Measurements from ENCODE around the gene ELOB. TPM values are rescaled to one million over a fixed set of nuclear protein-coding genes. Genes with fewer than 3 reads are reported as not detected.

The ELOB gene
- total RNA-seq, 2 donors from 2014 or later: 158 to 208 TPM

GRCh38 chr16:2817340-2818271 lies 40.5 kb upstream of the ELOB start:
- Mint-ChIP-seq H3K4me3 (no peak overlapping the region), H3K27ac (no peak overlapping the region), H3K9me3 (no peaks in the 10 kb centered on the region), H3K4me1 (ENCODE audit: low read depth) (no peaks in the 10 kb centered on the region), H3K36me3 (ENCODE audit: insufficient read depth in 2 of 2) (no peaks in the 10 kb centered on the region), H3K27me3 (ENCODE audit: low read depth) (no peaks in the 10 kb centered on the region)
- ATAC-seq (replicated peaks in 1 of 2): no peak
- DNase-seq: no peak

- H3K4me3 Mint-ChIP-seq: peak within 1 kb of the TSS; percentile 16 to 52
- H3K27me3 Mint-ChIP-seq (ENCODE audit: low read depth): no peaks in the 10 kb centered on the region
- H3K4me1 Mint-ChIP-seq (ENCODE audit: low read depth): no peaks in the 10 kb centered on the region
- ATAC-seq (replicated peaks in 1 of 2): peak; percentile 71 to 72
- H3K9me3 Mint-ChIP-seq: no peaks in the 10 kb centered on the region
- H3K36me3 Mint-ChIP-seq (ENCODE audit: insufficient read depth in 2 of 2): no peaks in the 10 kb centered on the region
- DNase-seq: peak; percentile 27 to 40
- H3K27ac Mint-ChIP-seq: no peak within 1 kb of the TSS
Observed at GRCh38 chr16:2816751-2817339, 39.8 kb upstream of the ELOB start, which contains the start of gene PRSS21. PRSS21 (plus strand) TSS chr16:2817237; CDS start chr16:2817269, 32 bp downstream.

- H3K4me3 Mint-ChIP-seq: no peak overlapping the region
- no peaks in the 10 kb centered on the region for H3K27me3 Mint-ChIP-seq (ENCODE audit: low read depth)
- no peak overlapping the region for H3K27ac Mint-ChIP-seq
- DNase-seq (no peak), ATAC-seq (replicated peaks in 1 of 2) (no peak)
- no peaks in the 10 kb centered on the region for H3K9me3 Mint-ChIP-seq
- no peaks in the 10 kb centered on the region for H3K36me3 Mint-ChIP-seq (ENCODE audit: insufficient read depth in 2 of 2)
- H3K4me1 Mint-ChIP-seq (ENCODE audit: low read depth): no peaks in the 10 kb centered on the region
Observed at GRCh38 chr16:2815299-2815771, 38.3 kb upstream of the ELOB start.

GRCh38 chr16:2814551-2815298 lies 37.6 kb upstream of the ELOB start:
- no peaks in the 10 kb centered on the region for H3K36me3 Mint-ChIP-seq (ENCODE audit: insufficient read depth in 2 of 2)
- DNase-seq (no peak), ATAC-seq (replicated peaks in 1 of 2) (no peak)
- H3K4me1 Mint-ChIP-seq (ENCODE audit: low read depth): no peaks in the 10 kb centered on the region
- H3K27ac Mint-ChIP-seq: no peak overlapping the region
- no peak overlapping the region for H3K4me3 Mint-ChIP-seq
- no peaks in the 10 kb centered on the region for H3K27me3 Mint-ChIP-seq (ENCODE audit: low read depth)
- no peaks in the 10 kb centered on the region for H3K9me3 Mint-ChIP-seq

- H3K36me3 Mint-ChIP-seq (ENCODE audit: insufficient read depth in 2 of 2): no peaks in the 10 kb centered on the region
- no peak for ATAC-seq (replicated peaks in 1 of 2)
- H3K4me3 Mint-ChIP-seq: no peak overlapping the region
- H3K4me1 Mint-ChIP-seq (ENCODE audit: low read depth): no peaks in the 10 kb centered on the region
- H3K9me3 Mint-ChIP-seq: peaks cover 0 to 3% of the 10 kb centered on the region in 2 donors
- H3K27ac Mint-ChIP-seq: no peak overlapping the region
- DNase-seq: no peak
- H3K27me3 Mint-ChIP-seq (ENCODE audit: low read depth): peaks cover 7% of the 10 kb centered on the region
Observed at GRCh38 chr16:2813771-2814221, 36.7 kb upstream of the ELOB start.

- Mint-ChIP-seq H3K36me3 (ENCODE audit: insufficient read depth in 2 of 2) (no peaks in the 10 kb centered on the region), H3K4me3 (no peak overlapping the region), H3K27ac (no peak overlapping the region), H3K27me3 (ENCODE audit: low read depth) (peaks cover 20% of the 10 kb centered on the region), H3K4me1 (ENCODE audit: low read depth) (no peaks in the 10 kb centered on the region), H3K9me3 (peaks cover 0 to 3% of the 10 kb centered on the region in 2 donors)
- DNase-seq (no peak), ATAC-seq (replicated peaks in 1 of 2) (no peak)
Observed at GRCh38 chr16:2811703-2812471, 34.8 kb upstream of the ELOB start.

- H3K4me1 Mint-ChIP-seq (ENCODE audit: low read depth): no peaks in the 10 kb centered on the region
- H3K4me3 Mint-ChIP-seq: no peak overlapping the region
- no peaks in the 10 kb centered on the region for H3K36me3 Mint-ChIP-seq (ENCODE audit: insufficient read depth in 2 of 2)
- DNase-seq: no peak
- no peak overlapping the region for H3K27ac Mint-ChIP-seq
- H3K9me3 Mint-ChIP-seq: peaks cover 0 to 3% of the 10 kb centered on the region in 2 donors
- H3K27me3 Mint-ChIP-seq (ENCODE audit: low read depth): peaks cover 20% of the 10 kb centered on the region
- no peak for ATAC-seq (replicated peaks in 1 of 2)
Observed at GRCh38 chr16:2810651-2811050, 33.6 kb upstream of the ELOB start.

- Mint-ChIP-seq H3K4me1 (ENCODE audit: low read depth) (no peaks in the 10 kb centered on the region), H3K27ac (no peak overlapping the region), H3K4me3 (no peak overlapping the region), H3K36me3 (ENCODE audit: insufficient read depth in 2 of 2) (peaks cover 0 to under 1% of the 10 kb centered on the region in 2 donors), H3K9me3 (peaks cover 2 to 4% of the 10 kb centered on the region in 2 donors), H3K27me3 (ENCODE audit: low read depth) (peaks cover 20% of the 10 kb centered on the region)
- no peak for ATAC-seq (replicated peaks in 1 of 2)
- DNase-seq: no peak
Observed at GRCh38 chr16:2809149-2809760, 32.2 kb upstream of the ELOB start.

GRCh38 chr16:2808181-2808580 lies 31.1 kb upstream of the ELOB start:
- Mint-ChIP-seq H3K36me3 (ENCODE audit: insufficient read depth in 2 of 2) (peaks cover 0 to 5% of the 10 kb centered on the region in 2 donors), H3K4me3 (no peak overlapping the region), H3K9me3 (peaks cover 6 to 9% of the 10 kb centered on the region in 2 donors), H3K27me3 (ENCODE audit: low read depth) (peaks cover 27% of the 10 kb centered on the region), H3K4me1 (ENCODE audit: low read depth) (no peaks in the 10 kb centered on the region), H3K27ac (no peak overlapping the region)
- DNase-seq: no peak
- ATAC-seq (replicated peaks in 1 of 2): no peak

GRCh38 chr16:2806286-2806685 lies 29.2 kb upstream of the ELOB start:
- Mint-ChIP-seq H3K36me3 (ENCODE audit: insufficient read depth in 2 of 2) (peaks cover 0 to 5% of the 10 kb centered on the region in 2 donors), H3K4me3 (no peak overlapping the region), H3K27ac (no peak overlapping the region), H3K27me3 (ENCODE audit: low read depth) (peaks cover 27% of the 10 kb centered on the region), H3K9me3 (peaks cover 6 to 9% of the 10 kb centered on the region in 2 donors), H3K4me1 (ENCODE audit: low read depth) (no peaks in the 10 kb centered on the region)
- ATAC-seq (replicated peaks in 1 of 2): no peak
- DNase-seq: no peak

- no peak overlapping the region for H3K27ac Mint-ChIP-seq
- no peak for ATAC-seq (replicated peaks in 1 of 2)
- no peak overlapping the region for H3K4me3 Mint-ChIP-seq
Observed at GRCh38 chr16:2804728-2805127, 27.6 kb upstream of the ELOB start.

More at GRCh38 chr16:2804728-2805127, 27.6 kb upstream of the ELOB start:
- peaks cover 0 to 5% of the 10 kb centered on the region in 2 donors for H3K36me3 Mint-ChIP-seq (ENCODE audit: insufficient read depth in 2 of 2)
- peaks cover 6 to 9% of the 10 kb centered on the region in 2 donors for H3K9me3 Mint-ChIP-seq
- no peak for DNase-seq
- H3K27me3 Mint-ChIP-seq (ENCODE audit: low read depth): peaks cover 27% of the 10 kb centered on the region
- H3K4me1 Mint-ChIP-seq (ENCODE audit: low read depth): no peaks in the 10 kb centered on the region
